SU-DHL-6 (cell line): ENCODE measurements around the gene CALN1.

Experiments used
- H2AFZ ChIP-seq: fragments of 200-600 bp; sonication (generic); 2 replicates; pipeline ENCODE4 v1.6.1; 2014; ENCODE audit warnings: low read depth, mild to moderate bottlenecking, moderate library complexity, mixed read lengths, antibody characterized with exemption, low read length; ENCODE audit not compliant: severe bottlenecking
- H3F3A ChIP-seq: fragments of 200-600 bp; shearing (Covaris generic); 2 replicates; pipeline ENCODE4 v1.6.0; 2016; ENCODE audit warnings: antibody characterized with exemption, mild to moderate bottlenecking; ENCODE audit not compliant: insufficient read depth
- H3K27ac ChIP-seq: fragments of 200-600 bp; sonication (generic); 2 replicates; pipeline ENCODE4 v1.5.1; 2016; ENCODE audit warnings: low read depth, mild to moderate bottlenecking, low read length, moderate library complexity, mixed read lengths
- H3K27me3 ChIP-seq: fragments of 200-600 bp; sonication (generic), shearing (Covaris generic); 2 replicates; pipeline ENCODE4 v1.6.0; 2014; ENCODE audit warnings: mild to moderate bottlenecking, low read length
- H3K36me3 ChIP-seq: fragments of 200-600 bp; sonication (generic); 2 replicates; pipeline ENCODE4 v1.6.1; 2014; ENCODE audit warnings: mild to moderate bottlenecking, low read length, mixed read lengths
- H3K4me2 ChIP-seq: fragments of 300-600, 200-600 bp; shearing (Covaris generic), sonication (generic); 2 replicates; pipeline ENCODE4 v1.6.0; 2014; ENCODE audit warnings: low read length, low read depth, mild to moderate bottlenecking; ENCODE audit not compliant: poor library complexity, severe bottlenecking
- H3K4me3 ChIP-seq: fragments of 200-600 bp; sonication (generic); 2 replicates; pipeline ENCODE4 v1.5.1; 2014; ENCODE audit warnings: antibody characterized with exemption, low read length, mild to moderate bottlenecking, mixed read lengths; ENCODE audit not compliant: insufficient read depth, poor library complexity, severe bottlenecking
- H3K79me2 ChIP-seq: fragments of 200-600 bp; sonication (generic); 2 replicates; pipeline ENCODE4 v1.6.1; 2014; ENCODE audit warnings: mild to moderate bottlenecking, low read length, moderate library complexity; ENCODE audit not compliant: insufficient read depth
- H3K9ac ChIP-seq: fragments of 200-600 bp; sonication (generic); 2 replicates; pipeline ENCODE4 v1.7.0; 2014; ENCODE audit warnings: mild to moderate bottlenecking, low read length
- H3K9me2 ChIP-seq: fragments of 200-600 bp; sonication (generic); replicated peaks from 2 replicates; pipeline ENCODE4 v1.6.1; 2014; ENCODE audit warnings: low read length; ENCODE audit not compliant: insufficient read depth
- H3K9me3 ChIP-seq: fragments of 200-600 bp; sonication (generic); 2 replicates; pipeline ENCODE4 v1.6.1; 2014; ENCODE audit warnings: low read length, mixed read lengths; ENCODE audit not compliant: insufficient read depth
- H4K20me1 ChIP-seq: fragments of 200-600 bp; sonication (generic); 2 replicates; pipeline ENCODE4 v1.6.1; 2014; ENCODE audit warnings: low read depth, mild to moderate bottlenecking, antibody characterized with exemption, low read length, moderate library complexity, mixed read lengths
- EZH2phosphoT487 ChIP-seq: fragments of 200-600 bp; sonication (generic), shearing (Covaris generic); conservative IDR thresholded peaks from 2 replicates; pipeline ENCODE4 v1.6.1; 2018; ENCODE audit warnings: mild to moderate bottlenecking, antibody characterized with exemption, low read length, moderate library complexity, mixed read lengths
- TF ChIP-seq, protein P1 (sequence below): fragments of 200-600 bp; sonication (generic); IDR thresholded peaks from one replicate; pipeline ENCODE4 v1.5.1; 2017; ENCODE audit warnings: antibody characterized with exemption, mild to moderate bottlenecking, low read length, moderate library complexity; ENCODE audit not compliant: insufficient read depth, poor library complexity, severe bottlenecking

Gene CALN1

DNA sequence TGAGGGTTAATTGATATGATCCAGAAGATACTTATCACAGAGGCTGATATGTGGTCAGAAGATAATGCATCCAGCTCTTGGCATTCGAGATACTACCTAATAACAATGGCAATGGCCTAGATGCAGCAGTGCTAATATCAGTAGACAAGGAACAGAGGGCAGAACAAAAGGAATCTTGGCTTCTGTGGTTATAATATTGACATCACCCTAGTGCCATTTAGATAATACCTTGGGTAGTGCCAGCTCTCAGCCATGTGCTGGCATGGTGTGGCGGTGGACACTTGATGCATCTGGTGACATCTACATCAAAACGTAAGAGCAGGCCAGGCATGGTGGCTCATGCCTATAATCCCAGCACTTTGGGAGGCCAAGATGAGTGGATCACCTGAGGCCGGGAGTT lies 101.8 kb downstream of the CALN1 start:
- H2AFZ ChIP-seq: no peak overlapping the region
- no peaks in the 10 kb centered on the region for H3K9me3 ChIP-seq
- no peaks in the 10 kb centered on the region for H4K20me1 ChIP-seq
- H3K4me3 ChIP-seq: no peak overlapping the region
- no peaks in the 10 kb centered on the region for H3K36me3 ChIP-seq
- TF ChIP-seq EZH2phosphoT487: no peak
- TF ChIP-seq, protein P1, sequence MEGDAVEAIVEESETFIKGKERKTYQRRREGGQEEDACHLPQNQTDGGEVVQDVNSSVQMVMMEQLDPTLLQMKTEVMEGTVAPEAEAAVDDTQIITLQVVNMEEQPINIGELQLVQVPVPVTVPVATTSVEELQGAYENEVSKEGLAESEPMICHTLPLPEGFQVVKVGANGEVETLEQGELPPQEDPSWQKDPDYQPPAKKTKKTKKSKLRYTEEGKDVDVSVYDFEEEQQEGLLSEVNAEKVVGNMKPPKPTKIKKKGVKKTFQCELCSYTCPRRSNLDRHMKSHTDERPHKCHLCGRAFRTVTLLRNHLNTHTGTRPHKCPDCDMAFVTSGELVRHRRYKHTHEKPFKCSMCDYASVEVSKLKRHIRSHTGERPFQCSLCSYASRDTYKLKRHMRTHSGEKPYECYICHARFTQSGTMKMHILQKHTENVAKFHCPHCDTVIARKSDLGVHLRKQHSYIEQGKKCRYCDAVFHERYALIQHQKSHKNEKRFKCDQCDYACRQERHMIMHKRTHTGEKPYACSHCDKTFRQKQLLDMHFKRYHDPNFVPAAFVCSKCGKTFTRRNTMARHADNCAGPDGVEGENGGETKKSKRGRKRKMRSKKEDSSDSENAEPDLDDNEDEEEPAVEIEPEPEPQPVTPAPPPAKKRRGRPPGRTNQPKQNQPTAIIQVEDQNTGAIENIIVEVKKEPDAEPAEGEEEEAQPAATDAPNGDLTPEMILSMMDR: no peak
- H3K79me2 ChIP-seq: no peaks in the 10 kb centered on the region
- no peak overlapping the region for H3K4me2 ChIP-seq
- no peaks in the 10 kb centered on the region for H3K9me2 ChIP-seq
- H3K27me3 ChIP-seq: no peaks in the 10 kb centered on the region
- no peak overlapping the region for H3K9ac ChIP-seq
- H3F3A ChIP-seq: no peaks in the 10 kb centered on the region
- no peak overlapping the region for H3K27ac ChIP-seq

DNA sequence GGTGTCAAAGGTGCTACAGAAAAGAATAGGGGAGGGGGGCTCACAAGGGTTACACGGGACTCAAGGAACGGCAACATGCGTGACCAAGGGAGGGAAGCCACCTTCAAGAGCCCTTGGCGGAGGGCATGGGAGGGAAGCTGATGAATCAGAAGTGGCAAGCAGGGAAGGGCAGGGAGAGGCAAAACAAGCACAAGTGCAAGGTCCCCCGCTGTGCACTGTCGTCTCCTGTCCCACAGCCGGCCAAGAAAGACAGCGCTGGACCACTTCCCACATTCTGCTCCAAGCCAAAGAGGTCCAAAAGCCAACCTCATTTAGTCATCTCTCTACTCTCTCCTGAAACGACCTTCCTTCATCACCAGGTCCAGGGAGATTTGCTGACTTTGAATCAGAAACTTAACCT lies 102.7 kb downstream of the CALN1 start:
- Histone ChIP-seq H3K9me2 (no peaks in the 10 kb centered on the region), H3K4me3 (no peak overlapping the region), H4K20me1 (no peaks in the 10 kb centered on the region), H3K9ac (no peak overlapping the region), H2AFZ (no peak overlapping the region), H3F3A (no peaks in the 10 kb centered on the region), H3K79me2 (no peaks in the 10 kb centered on the region), H3K4me2 (no peak overlapping the region), H3K27ac (no peak overlapping the region), H3K36me3 (no peaks in the 10 kb centered on the region), H3K27me3 (no peaks in the 10 kb centered on the region), H3K9me3 (no peaks in the 10 kb centered on the region)
- TF ChIP-seq, protein P1: no peak
- TF ChIP-seq EZH2phosphoT487: no peak

DNA sequence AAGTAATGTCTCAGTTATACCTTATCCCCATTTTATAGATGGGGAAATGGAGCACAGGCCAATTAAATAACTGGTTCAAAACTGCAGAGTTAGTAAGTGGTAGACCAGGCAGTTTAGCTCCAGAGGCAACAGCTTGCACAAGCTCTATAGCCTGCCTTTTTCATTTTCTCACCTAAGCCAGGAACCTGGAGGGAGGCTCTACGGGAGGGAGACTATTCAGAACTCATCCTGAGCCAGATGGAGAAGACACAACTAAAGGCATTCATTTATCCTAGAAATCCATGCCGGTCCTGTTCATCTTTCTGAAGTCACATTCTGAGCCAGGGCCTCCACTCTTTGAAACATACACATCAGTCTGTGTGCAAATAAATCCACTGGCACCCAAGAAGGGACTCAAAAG lies 103.2 kb downstream of the CALN1 start:
- H3F3A ChIP-seq: no peaks in the 10 kb centered on the region
- no peaks in the 10 kb centered on the region for H4K20me1 ChIP-seq
- H3K4me2 ChIP-seq: no peak overlapping the region
- no peak overlapping the region for H3K27ac ChIP-seq
- H2AFZ ChIP-seq: no peak overlapping the region
- H3K79me2 ChIP-seq: no peaks in the 10 kb centered on the region
- no peaks in the 10 kb centered on the region for H3K9me3 ChIP-seq
- no peak overlapping the region for H3K4me3 ChIP-seq
- H3K36me3 ChIP-seq: no peaks in the 10 kb centered on the region
- TF ChIP-seq, protein P1: no peak
- no peak for TF ChIP-seq EZH2phosphoT487
- no peaks in the 10 kb centered on the region for H3K27me3 ChIP-seq
- no peaks in the 10 kb centered on the region for H3K9me2 ChIP-seq
- no peak overlapping the region for H3K9ac ChIP-seq

DNA sequence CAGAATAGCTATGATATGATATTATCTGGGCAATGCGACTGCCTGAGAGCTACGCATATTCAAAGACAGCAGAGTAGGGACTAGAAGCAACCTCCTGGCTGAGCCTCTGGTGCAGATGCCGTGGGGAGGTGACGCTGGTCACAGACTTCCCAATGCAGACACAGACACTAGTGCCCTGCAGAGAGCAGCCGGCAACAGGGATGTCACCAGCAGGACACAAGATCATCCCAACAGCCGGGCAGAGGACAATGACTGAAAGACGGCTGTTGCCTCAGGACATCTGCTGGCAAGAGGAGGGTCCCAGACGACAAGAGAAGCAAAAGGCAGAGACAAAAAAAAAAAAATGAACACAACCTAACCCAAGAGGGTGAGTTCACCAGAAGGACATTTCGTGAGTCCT lies 104.6 kb downstream of the CALN1 start:
- H4K20me1 ChIP-seq: no peaks in the 10 kb centered on the region
- no peak overlapping the region for H3K27ac ChIP-seq
- no peaks in the 10 kb centered on the region for H3K27me3 ChIP-seq
- H3K9ac ChIP-seq: no peak overlapping the region
- H3K79me2 ChIP-seq: no peaks in the 10 kb centered on the region
- no peaks in the 10 kb centered on the region for H3K9me2 ChIP-seq
- no peak overlapping the region for H2AFZ ChIP-seq
- TF ChIP-seq EZH2phosphoT487: no peak
- TF ChIP-seq, protein P1: no peak
- H3K4me2 ChIP-seq: no peak overlapping the region
- H3K4me3 ChIP-seq: no peak overlapping the region
- no peaks in the 10 kb centered on the region for H3K36me3 ChIP-seq
- no peaks in the 10 kb centered on the region for H3F3A ChIP-seq
- no peaks in the 10 kb centered on the region for H3K9me3 ChIP-seq
